Metanephros (tissue), 2 donors: ENCODE data around the gene ZNF480. TPM values are rescaled to one million over a fixed set of nuclear protein-coding genes. Genes with fewer than 3 reads are reported as not detected.

ENCODE experiments used
- small RNA-seq: library from RNA; depleted of rRNA; stranded (forward); fragments of <200 nt; gene quantifications from one replicate; pipeline ENCODE3, GENCODE V24; 2014; ENCODE audit warnings: low replicate concordance
- total RNA-seq: library from RNA; depleted of rRNA; stranded (reverse); fragments of >200 nt; gene quantifications from one replicate; pipeline ENCODE4 v1.2.3, GENCODE V29; 2014

The ZNF480 gene
- 8.2 TPM for total RNA-seq

DNA sequence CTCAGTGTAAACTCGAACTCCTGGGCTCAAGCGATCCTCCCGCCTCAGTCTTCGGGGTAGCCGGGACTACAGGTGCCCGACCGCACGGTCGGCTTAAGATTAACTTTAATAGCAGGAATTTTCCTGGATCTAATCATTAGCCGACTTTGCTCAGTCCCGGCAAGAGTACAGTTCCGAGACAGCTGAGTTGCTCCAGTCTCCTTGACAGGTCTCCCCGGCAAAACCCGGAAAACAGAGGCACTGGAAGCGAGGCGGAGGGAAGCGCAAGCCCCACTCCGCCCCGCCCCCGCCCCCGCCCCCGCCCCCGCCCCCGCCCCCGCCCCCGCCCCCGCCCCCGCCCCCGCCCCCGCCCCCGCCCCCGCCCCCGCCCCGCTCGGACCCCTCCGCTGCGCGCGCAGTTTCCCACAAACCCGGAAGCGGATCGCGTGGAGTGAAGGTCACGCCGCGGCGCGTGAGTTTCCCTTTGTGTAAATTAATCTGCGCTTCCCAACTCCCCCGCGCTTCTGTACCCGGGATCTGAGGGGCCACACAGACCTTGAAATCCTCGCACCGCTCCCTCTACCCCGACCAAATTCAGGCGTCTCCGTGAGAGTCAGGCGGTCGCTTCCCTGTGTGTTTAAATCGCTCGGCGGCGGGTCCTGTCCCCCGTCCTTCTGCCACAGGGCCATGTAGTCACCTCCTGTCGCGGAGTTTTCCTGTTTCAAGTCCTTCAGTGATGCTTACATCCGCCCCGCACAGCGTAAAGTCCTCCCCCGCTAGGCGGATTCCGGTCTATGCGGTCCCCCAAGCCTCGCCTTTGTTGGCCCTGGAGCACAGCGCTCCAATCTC lies at the start of gene ZNF480:
TSS of gene ZNF480 (plus strand) at position 397 of the 828 bp plus-strand sequence. CDS start 3,244 bp downstream, outside the sequence.

DNA sequence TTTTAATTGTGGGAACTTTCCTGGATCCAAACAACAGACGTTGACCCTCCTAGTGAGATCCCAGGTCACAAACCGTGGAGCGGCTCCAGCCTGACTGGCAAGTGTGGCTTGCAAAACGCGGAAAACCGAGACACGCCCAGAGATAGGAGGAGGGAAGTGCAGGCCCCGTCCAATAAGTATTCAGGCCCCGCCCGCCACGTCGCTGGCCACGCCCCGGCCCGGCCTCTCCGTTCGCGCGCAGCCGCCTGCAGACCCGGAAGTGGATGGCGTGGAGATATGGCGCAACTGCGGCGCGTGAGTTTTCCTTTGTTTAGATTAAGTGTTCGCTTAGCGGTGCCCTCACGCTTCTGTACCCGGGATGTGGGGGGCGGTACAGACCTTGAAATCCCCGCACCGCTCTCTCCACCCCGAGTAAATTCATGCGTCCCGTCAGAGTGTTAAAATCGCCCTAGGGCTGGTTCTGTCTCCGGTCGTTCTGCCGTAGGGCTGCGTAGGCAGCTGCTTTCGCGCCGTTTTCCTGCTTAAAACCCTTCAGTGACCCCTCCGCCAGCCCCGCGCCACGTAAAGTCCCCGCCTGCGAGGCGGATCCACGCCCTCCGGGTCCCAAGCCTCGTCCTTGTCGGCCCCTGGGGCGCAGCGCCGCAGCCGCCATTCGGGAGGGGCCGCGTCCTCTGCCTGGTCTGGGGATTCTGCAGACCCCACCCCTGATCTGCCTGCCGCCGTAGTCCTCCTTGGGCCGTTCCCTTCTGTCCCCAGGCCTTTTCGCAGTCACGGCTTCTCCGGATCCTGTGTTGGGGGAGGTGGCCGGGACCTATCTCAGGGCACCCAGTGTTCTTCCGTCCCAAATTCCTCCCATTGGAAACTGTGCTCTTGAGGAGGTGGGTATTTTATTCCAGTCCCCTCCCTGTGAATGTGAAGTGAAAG lies 27.4 kb upstream of the ZNF480 start, which contains the start of gene ZNF766:
TSS of gene ZNF766 (plus strand) at position 250 of the 924 bp plus-strand sequence. CDS start at position 277, 27 bp downstream.

DNA sequence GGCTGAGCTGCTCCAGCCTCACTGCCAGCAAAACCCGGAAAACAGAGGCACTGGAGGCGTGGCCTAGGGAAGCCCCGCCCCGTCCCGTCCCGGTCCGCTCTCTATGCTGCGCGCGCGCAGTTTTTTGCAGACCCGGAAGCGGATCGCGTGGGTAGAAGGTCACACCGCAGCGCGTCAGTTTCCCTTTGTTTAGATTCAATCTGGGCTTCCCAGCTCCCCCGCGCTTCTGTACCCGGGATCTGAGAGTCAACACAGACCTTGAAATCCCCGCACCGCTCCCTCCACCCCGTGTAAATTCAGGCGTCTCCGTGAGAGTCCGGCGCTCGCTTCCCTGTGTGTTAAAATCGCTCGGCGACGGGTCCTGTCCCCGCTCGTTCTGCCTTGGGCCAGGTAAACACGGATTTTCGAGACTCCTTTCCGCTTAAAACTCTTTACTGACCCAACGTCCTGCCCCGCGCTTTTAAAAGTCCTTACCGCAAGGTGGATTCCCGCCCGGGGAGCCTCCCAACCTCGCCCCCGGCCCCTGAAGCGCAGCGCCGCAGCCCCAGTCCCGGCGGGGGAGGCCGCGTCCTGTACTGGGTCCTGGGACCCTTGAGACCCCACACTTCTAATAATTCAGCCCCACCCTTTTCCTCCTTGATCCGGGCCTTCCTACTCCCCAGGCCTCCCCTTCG lies 39.3 kb downstream of the ZNF480 start, which contains the start of gene ZNF610:
TSS of gene ZNF610 (plus strand) at position 127 of the 674 bp plus-strand sequence. CDS start 12,930 bp downstream, outside the sequence.

DNA sequence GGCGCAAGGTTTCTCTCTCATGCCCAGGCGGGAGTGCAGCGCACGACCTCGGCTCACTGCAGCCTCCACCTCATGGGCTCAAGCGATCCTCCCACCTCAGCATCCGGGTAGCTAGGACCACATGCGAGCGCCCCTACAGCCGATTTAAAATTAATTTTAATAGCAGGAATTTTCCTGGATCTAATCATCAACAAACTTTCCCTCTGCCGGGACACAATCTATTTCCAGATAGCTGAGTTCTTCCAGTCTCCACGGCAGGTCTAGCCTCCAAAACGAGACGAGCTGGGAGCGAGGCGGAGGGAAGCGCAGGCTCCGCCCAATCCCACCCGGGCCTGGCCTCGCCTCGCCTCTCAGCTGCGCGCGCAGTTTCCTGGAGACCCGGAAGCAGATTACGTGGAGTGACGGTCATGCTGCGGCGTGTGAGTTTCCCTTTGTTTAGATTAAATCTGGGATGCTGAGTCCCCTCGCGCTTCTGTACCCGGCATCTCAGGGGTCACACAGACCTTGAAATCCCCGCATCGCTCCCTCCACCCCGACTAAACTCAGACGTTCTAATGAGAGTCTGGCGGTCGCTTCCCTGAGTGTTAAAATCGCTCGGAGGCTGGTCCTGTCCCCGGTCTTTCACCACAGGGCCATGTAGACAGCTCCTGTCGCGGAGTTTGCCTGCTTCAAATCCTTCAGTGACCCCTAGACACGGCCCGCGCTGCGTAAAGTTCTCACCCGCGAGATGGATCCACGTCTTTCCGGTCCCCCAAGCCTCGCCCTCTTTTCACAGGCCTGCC lies 72.8 kb downstream of the ZNF480 start, which contains the start of gene ZNF880:
TSS of gene ZNF880 (plus strand) at position 365 of the 782 bp plus-strand sequence. CDS start at position 408, 43 bp downstream.

Small RNA genes lying within 50 kb of the gene (small RNA-seq; reads per million reads assigned to genes)
- gene MIR643 (0.09 reads per million), gene RF00019 (not detected)

Other genes starting within 250 kb of the ZNF480 start
- 13.5 TPM for gene ZNF432, start 248.3 kb upstream of the ZNF480 start, total RNA-seq
- gene ZNF841, start 201.4 kb upstream of the ZNF480 start, total RNA-seq: 20.3 TPM
- 15.0 TPM for gene ZNF616, start 157.2 kb upstream of the ZNF480 start, total RNA-seq
- 14.9 TPM for gene ZNF836, start 125.5 kb upstream of the ZNF480 start, total RNA-seq
- gene PPP2R1A, start 107.1 kb upstream of the ZNF480 start, total RNA-seq: 194 TPM
- gene ZNF766, start 27.6 kb upstream of the ZNF480 start, total RNA-seq: 12.0 TPM
- 6.6 TPM for gene ZNF610, start 39.1 kb downstream of the ZNF480 start, total RNA-seq
- 26.6 TPM for gene ZNF880, start 72.8 kb downstream of the ZNF480 start, total RNA-seq
- gene ZNF528, start 100.7 kb downstream of the ZNF480 start, total RNA-seq: 38.7 TPM
- gene ZNF534, start 132.0 kb downstream of the ZNF480 start, total RNA-seq: 0.47 TPM
- gene ZNF578, start 156.4 kb downstream of the ZNF480 start, total RNA-seq: 6.3 TPM
- 29.7 TPM for gene ZNF808, start 230.5 kb downstream of the ZNF480 start, total RNA-seq